ENCODE results near the gene FANCD2.

Gene FANCD2

GRCh38 chr3:10000686-10001085, 25.6 kb upstream of the FANCD2 start:
- TF ChIP-seq ZNF660 (tag by site-specific recombination; IDR thresholded peaks at IDR 0.05), result no peak
- no peak for TF ChIP-seq PRDM4 (tag by site-specific recombination; IDR thresholded peaks at IDR 0.05)
- no peaks in the 10 kb centered on the region for H3K9me3 ChIP-seq (ENCODE audit: control insufficient read depth, insufficient read depth, low read depth, low read length)
- no peak overlapping the region for H3K4me3 ChIP-seq (ENCODE audit: low read depth, low read length)
- CTCF ChIA-PET, result interaction anchor here (0.6 kb wide), 1 partner anchor 498 kb away, joined by 3 read pairs; no protein-coding TSS in a partner anchor
- no peaks in the 10 kb centered on the region for H3K4me1 ChIP-seq (ENCODE audit: control insufficient read depth, insufficient read depth, low read length)
- POLR2A ChIA-PET, result interaction anchor here (0.6 to 0.9 kb wide), 2 partner anchors 13 to 322 kb away, joined by 4 to 5 read pairs; partner anchors contain the start of gene EMC3
- H3K36me3 ChIP-seq (ENCODE audit: control insufficient read depth in 2 of 2, insufficient read depth in 1 of 2, low read length in 2 of 2), result peaks cover 33 to 72% of the 10 kb centered on the region in 2 experiments
- no peak overlapping the region for H3K27ac ChIP-seq (ENCODE audit: extremely low read depth, low read depth, low read length)

- Histone ChIP-seq H3K36me3 (ENCODE audit: control insufficient read depth in 2 of 2, insufficient read depth in 1 of 2, low read length in 2 of 2) (peaks cover 22 to 55% of the 10 kb centered on the region in 2 experiments; a peak in 2 of 3 replicates), H3K4me1 (ENCODE audit: control insufficient read depth, insufficient read depth, low read length) (no peaks in the 10 kb centered on the region), H3K9me3 (ENCODE audit: control insufficient read depth, insufficient read depth, low read depth, low read length) (no peaks in the 10 kb centered on the region), H3K4me3 (ENCODE audit: low read depth, low read length) (no peak overlapping the region), H3K27ac (ENCODE audit: extremely low read depth, low read depth, low read length) (no peak overlapping the region)
- CTCF ChIA-PET, result no interaction called here
- no peak for TF ChIP-seq KLF9 (tag by site-specific recombination; IDR thresholded peaks at IDR 0.05; ENCODE audit: low read depth)
- no peak for TF ChIP-seq KLF17 (tag by site-specific recombination; IDR thresholded peaks at IDR 0.05)
- TF ChIP-seq ZNF623 (tag by site-specific recombination; IDR thresholded peaks at IDR 0.05), result no peak
- TF ChIP-seq ZNF112 (tag by site-specific recombination; IDR thresholded peaks at IDR 0.05), result no peak
- TF ChIP-seq ZNF513 (tag by site-specific recombination; IDR thresholded peaks at IDR 0.05), result no peak
- POLR2A ChIA-PET, result no interaction called here
Measured at GRCh38 chr3:10002951-10003350, 23.3 kb upstream of the FANCD2 start.

- no peak for TF ChIP-seq ZNF10 (tag by site-specific recombination; IDR thresholded peaks at IDR 0.05)
- Histone ChIP-seq H3K4me3 (ENCODE audit: low read depth, low read length) (no peak overlapping the region), H3K27ac (ENCODE audit: extremely low read depth, low read depth, low read length) (no peak overlapping the region), H3K9me3 (ENCODE audit: control insufficient read depth, insufficient read depth, low read depth, low read length) (no peaks in the 10 kb centered on the region), H3K36me3 (ENCODE audit: control insufficient read depth in 2 of 2, insufficient read depth in 1 of 2, low read length in 2 of 2) (peaks cover 7 to 43% of the 10 kb centered on the region in 2 experiments; a peak in 2 of 3 replicates), H3K4me1 (ENCODE audit: control insufficient read depth, insufficient read depth, low read length) (no peaks in the 10 kb centered on the region)
- ChIA-PET CTCF (no interaction called here), POLR2A (interaction anchor here (1.7 kb wide), 1 partner anchor 18 kb away, joined by 6 read pairs; the partner anchor contains the start of gene EMC3)
Measured at GRCh38 chr3:10004506-10004905, 21.7 kb upstream of the FANCD2 start.

GRCh38 chr3:10004960-10005564, 21.2 kb upstream of the FANCD2 start:
- peaks cover 1 to 37% of the 10 kb centered on the region in 2 experiments; a peak in 2 of 3 replicates for H3K36me3 ChIP-seq (ENCODE audit: control insufficient read depth in 2 of 2, insufficient read depth in 1 of 2, low read length in 2 of 2)
- no peak overlapping the region for H3K27ac ChIP-seq (ENCODE audit: extremely low read depth, low read depth, low read length)
- CTCF ChIA-PET, result no interaction called here
- H3K9me3 ChIP-seq (ENCODE audit: control insufficient read depth, insufficient read depth, low read depth, low read length), result no peaks in the 10 kb centered on the region
- no peaks in the 10 kb centered on the region for H3K4me1 ChIP-seq (ENCODE audit: control insufficient read depth, insufficient read depth, low read length)
- POLR2A ChIA-PET, result interaction anchor here (1.7 kb wide), 1 partner anchor 18 kb away, joined by 6 read pairs; the partner anchor contains the start of gene EMC3
- no peak overlapping the region for H3K4me3 ChIP-seq (ENCODE audit: low read depth, low read length)
- TF ChIP-seq ZNF473 (tag by site-specific recombination; IDR thresholded peaks at IDR 0.05) (no peak), ZFP3 (tag by site-specific recombination; IDR thresholded peaks at IDR 0.05; ENCODE audit: low read depth) (no peak), ZSCAN5A (tag by site-specific recombination; IDR thresholded peaks at IDR 0.05) (no peak), ZBTB8A (tag by site-specific recombination; IDR thresholded peaks at IDR 0.05) (no peak), ZNF843 (tag by site-specific recombination; IDR thresholded peaks at IDR 0.05) (no peak), ZNF692 (tag by site-specific recombination; IDR thresholded peaks at IDR 0.05) (no peak), ZNF280C (tag by site-specific recombination; IDR thresholded peaks at IDR 0.05) (no peak)
